Astrocyte (in vitro differentiated cells and primary cell): ENCODE results near the gene ZSCAN16. TPM values are rescaled to one million over a fixed set of nuclear protein-coding genes. Genes with fewer than 3 reads are reported as not detected.

Source experiments
- DNase-seq: peaks from one replicate; pipeline ENCODE4 v3.0.0-alpha.2; 2010; ENCODE audit warnings: low read depth
- FAIRE-seq: peaks from 2 replicates; lab custom pipeline; 2011; peaks lifted over from hg19 to GRCh38; lab: Jason Lieb, UNC
- H2AFZ ChIP-seq: 2 replicates; pipeline ENCODE4 v1.6.0; 2012; ENCODE audit warnings: low read depth, low read length, inconsistent platforms
- H3K27ac ChIP-seq: 2 replicates; pipeline ENCODE4 v1.5.1; 2011; ENCODE audit warnings: low read depth, low read length, inconsistent platforms
- H3K27me3 ChIP-seq: 2 replicates; pipeline ENCODE4 v1.6.0; 2011; ENCODE audit warnings: low read length, inconsistent platforms; ENCODE audit not compliant: insufficient read depth
- H3K36me3 ChIP-seq: 2 replicates; pipeline ENCODE4 v1.5.1; 2011; ENCODE audit warnings: low read length, inconsistent platforms; ENCODE audit not compliant: insufficient read depth
- H3K4me1 ChIP-seq: 2 replicates; pipeline ENCODE4 v1.5.1; 2011; ENCODE audit warnings: low read length, inconsistent platforms; ENCODE audit not compliant: insufficient read depth
- H3K4me2 ChIP-seq: 2 replicates; pipeline ENCODE4 v1.6.0; 2012; ENCODE audit warnings: low read length, inconsistent platforms
- H3K4me3 ChIP-seq: 2 replicates; pipeline ENCODE4 v1.5.1; 2011; ENCODE audit warnings: low read depth, mild to moderate bottlenecking, low read length, inconsistent platforms; ENCODE audit not compliant: insufficient read depth
- H3K79me2 ChIP-seq: 2 replicates; pipeline ENCODE4 v1.6.0; 2012; ENCODE audit warnings: mild to moderate bottlenecking, low read length, inconsistent platforms; ENCODE audit not compliant: insufficient read depth
- H3K9ac ChIP-seq: 2 replicates; pipeline ENCODE4 v1.6.0; 2012; ENCODE audit warnings: mild to moderate bottlenecking, low read length, inconsistent platforms
- H3K9me3 ChIP-seq: 2 replicates; pipeline ENCODE4 v1.5.1; 2012; ENCODE audit warnings: low read depth, mild to moderate bottlenecking, low read length, inconsistent platforms; ENCODE audit not compliant: insufficient read depth
- H4K20me1 ChIP-seq: 2 replicates; pipeline ENCODE4 v1.6.0; 2012; ENCODE audit warnings: low read length, inconsistent platforms; ENCODE audit not compliant: insufficient read depth
- H3K27ac Mint-ChIP-seq: one replicate; pipeline ENCODE4 v1.8.0; 2021; ENCODE audit warnings: mild to moderate bottlenecking, mixed read lengths; ENCODE audit not compliant: unreplicated experiment
- H3K27me3 Mint-ChIP-seq: one replicate; pipeline ENCODE4 v1.8.0; 2021; ENCODE audit warnings: low read depth, mixed read lengths; ENCODE audit not compliant: unreplicated experiment
- H3K36me3 Mint-ChIP-seq: one replicate; pipeline ENCODE4 v1.8.0; 2021; ENCODE audit warnings: low read depth, mixed read lengths; ENCODE audit not compliant: unreplicated experiment
- H3K4me1 Mint-ChIP-seq: one replicate; pipeline ENCODE4 v1.8.0; 2021; ENCODE audit warnings: low read depth, mixed read lengths; ENCODE audit not compliant: unreplicated experiment
- H3K4me3 Mint-ChIP-seq: one replicate; pipeline ENCODE4 v1.8.0; 2021; ENCODE audit warnings: mild to moderate bottlenecking, moderate library complexity, mixed read lengths; ENCODE audit not compliant: unreplicated experiment
- H3K9me3 Mint-ChIP-seq: one replicate; pipeline ENCODE4 v1.8.0; 2021; ENCODE audit warnings: mild to moderate bottlenecking, mixed read lengths; ENCODE audit not compliant: unreplicated experiment
- CTCF ChIP-seq: IDR thresholded peaks from 2 replicates; pipeline ENCODE4 v1.5.1; 2011; ENCODE audit warnings: low read depth, mild to moderate bottlenecking, inconsistent platforms, low read length, moderate library complexity; ENCODE audit not compliant: insufficient read depth
- EZH2 ChIP-seq: IDR thresholded peaks from 2 replicates; pipeline ENCODE4 v1.6.1; 2012; ENCODE audit warnings: mild to moderate bottlenecking, low read length, inconsistent platforms; ENCODE audit not compliant: insufficient read depth
- total RNA-seq: library from RNA; stranded (reverse); gene quantifications from 2 replicates; pipeline ENCODE4 v1.2.1, GENCODE V29; 2021

Gene ZSCAN16
- total RNA-seq, 1 donor from 2014 or later = 2.5 TPM

GRCh38 chr6:28111964-28112363, 12.4 kb upstream of the ZSCAN16 start:
- H3K4me3 ChIP-seq = no peak overlapping the region
- peaks cover 20% of the 10 kb centered on the region for H3K36me3 ChIP-seq
- H3K4me1 ChIP-seq = no peaks in the 10 kb centered on the region
- no peak overlapping the region for H3K4me2 ChIP-seq
- no peak overlapping the region for H3K4me3 Mint-ChIP-seq
- H3K27ac ChIP-seq = no peak overlapping the region
- peaks cover 6% of the 10 kb centered on the region for H3K9me3 Mint-ChIP-seq
- TF ChIP-seq CTCF (no peak), EZH2 (no peak)
- H3K4me1 Mint-ChIP-seq = peaks cover 4% of the 10 kb centered on the region
- H3K27me3 ChIP-seq = no peaks in the 10 kb centered on the region
- no peak overlapping the region for H3K27ac Mint-ChIP-seq
- no peak overlapping the region for H2AFZ ChIP-seq
- no peaks in the 10 kb centered on the region for H3K27me3 Mint-ChIP-seq
- peaks cover 23% of the 10 kb centered on the region for H3K36me3 Mint-ChIP-seq
- H4K20me1 ChIP-seq = no peaks in the 10 kb centered on the region
- no peak overlapping the region for H3K9ac ChIP-seq
- no peak for DNase-seq
- peaks cover 13% of the 10 kb centered on the region for H3K9me3 ChIP-seq
- H3K79me2 ChIP-seq = no peaks in the 10 kb centered on the region
- no peak for FAIRE-seq

DNA sequence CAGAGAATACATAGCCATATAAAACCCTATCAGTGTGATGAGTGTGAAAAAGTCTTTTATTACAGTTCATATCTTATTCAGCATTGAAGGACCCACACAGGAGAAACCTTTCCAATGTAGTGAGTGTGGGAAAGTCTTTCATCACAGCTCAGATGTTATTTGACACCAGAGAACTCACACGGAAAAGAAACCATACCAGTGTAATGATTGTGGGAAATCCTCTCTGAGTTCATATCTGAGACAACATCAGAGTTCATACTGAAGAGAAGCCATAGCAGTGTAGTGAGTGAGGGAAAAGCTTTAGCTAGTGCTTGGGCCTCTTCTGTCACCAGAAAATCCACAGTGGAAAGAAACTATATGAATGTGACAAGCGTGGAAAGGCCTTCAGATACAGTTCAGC, 8.6 kb upstream of the ZSCAN16 start:
- Mint-ChIP-seq H3K27me3 (no peaks in the 10 kb centered on the region), H3K4me3 (no peak overlapping the region), H3K27ac (no peak overlapping the region), H3K36me3 (peaks cover 27% of the 10 kb centered on the region), H3K4me1 (no peaks in the 10 kb centered on the region), H3K9me3 (peaks cover 6% of the 10 kb centered on the region)
- DNase-seq (no peak), FAIRE-seq (no peak)
- Histone ChIP-seq H4K20me1 (no peaks in the 10 kb centered on the region), H3K9ac (no peak overlapping the region), H3K27me3 (no peaks in the 10 kb centered on the region), H3K79me2 (no peaks in the 10 kb centered on the region), H3K36me3 (peaks cover 43% of the 10 kb centered on the region), H2AFZ (no peak overlapping the region), H3K4me3 (no peak overlapping the region), H3K4me1 (no peaks in the 10 kb centered on the region), H3K9me3 (peaks cover 13% of the 10 kb centered on the region), H3K27ac (no peak overlapping the region), H3K4me2 (no peak overlapping the region)
- TF ChIP-seq CTCF (no peak), EZH2 (no peak)

DNA sequence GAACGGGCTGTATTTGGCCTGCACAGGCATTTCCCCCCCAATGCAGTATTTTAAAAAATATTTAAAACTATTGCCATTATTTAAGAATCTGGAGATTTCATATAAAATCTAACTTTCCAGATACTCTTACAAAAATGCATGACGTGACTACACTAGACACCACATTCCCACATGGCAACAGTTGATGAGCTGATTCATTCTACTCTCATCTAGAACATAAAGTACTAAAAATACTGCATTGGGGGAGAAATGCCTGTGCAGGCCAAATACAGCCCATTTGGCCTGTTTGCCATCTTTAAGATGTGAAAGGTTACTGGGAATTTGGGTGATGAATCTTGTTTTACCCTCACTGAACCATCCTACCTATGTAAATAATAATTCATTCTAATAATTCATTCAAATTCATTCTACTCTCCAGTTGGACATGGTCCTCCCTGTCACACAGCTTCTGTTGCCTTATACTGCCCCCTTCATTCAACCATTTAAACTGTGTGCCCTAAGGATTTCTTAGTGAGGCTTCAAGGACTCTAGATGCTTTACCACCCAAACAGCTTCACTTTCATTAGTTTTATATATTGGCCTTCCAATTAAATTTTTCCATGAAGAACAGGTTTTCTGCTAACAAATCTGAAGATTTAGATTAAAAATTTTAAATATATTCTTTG, 6.9 kb upstream of the ZSCAN16 start:
- H3K36me3 Mint-ChIP-seq = peaks cover 27% of the 10 kb centered on the region
- H3K9me3 ChIP-seq = peaks cover 13% of the 10 kb centered on the region
- H3K27me3 Mint-ChIP-seq = no peaks in the 10 kb centered on the region

More for the DNA sequence above, 6.9 kb upstream of the ZSCAN16 start:
- Histone ChIP-seq H3K4me3 (no peak overlapping the region), H3K4me2 (no peak overlapping the region), H3K4me1 (no peaks in the 10 kb centered on the region), H4K20me1 (no peaks in the 10 kb centered on the region), H3K27ac (no peak overlapping the region), H3K79me2 (no peaks in the 10 kb centered on the region), H3K27me3 (no peaks in the 10 kb centered on the region), H3K36me3 (peaks cover 43% of the 10 kb centered on the region), H2AFZ (no peak overlapping the region), H3K9ac (no peak overlapping the region)
- TF ChIP-seq CTCF (no peak), EZH2 (no peak)
- no peak for FAIRE-seq
- no peak for DNase-seq
- no peak overlapping the region for H3K4me3 Mint-ChIP-seq
- peaks cover 6% of the 10 kb centered on the region for H3K9me3 Mint-ChIP-seq
- no peak overlapping the region for H3K27ac Mint-ChIP-seq
- H3K4me1 Mint-ChIP-seq = no peaks in the 10 kb centered on the region
